ENCODE data around the gene GOLGA2.

Gene GOLGA2

GRCh38 chr9:128275198-128276007 lies at the start of gene GOLGA2:
GOLGA2 (minus strand) TSS chr9:128276007; CDS start chr9:128275976, 31 bp downstream.
- no peak for DNase-seq

DNA sequence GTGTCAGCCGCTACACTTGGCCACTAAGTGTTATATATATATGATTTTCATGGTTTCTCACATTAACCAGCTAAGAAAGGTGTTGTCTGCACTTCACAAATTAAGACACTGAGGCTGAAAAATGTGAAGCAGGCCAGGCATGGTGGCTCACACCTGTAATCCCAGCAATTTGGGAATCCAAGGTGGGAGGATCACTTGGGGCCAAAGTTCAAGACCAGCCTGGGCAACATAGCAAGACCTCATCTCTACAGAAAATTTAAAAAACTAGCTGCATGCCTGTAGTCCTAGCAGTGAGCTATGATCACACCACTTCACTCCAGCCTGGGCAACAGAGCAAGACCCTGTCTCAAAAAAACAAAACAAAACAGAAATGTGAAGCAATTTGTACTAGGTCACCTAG lies 48.6 kb upstream of the GOLGA2 start:
- DNase-seq: no peak

GRCh38 chr9:128323791-128324190 lies 48.0 kb upstream of the GOLGA2 start:
- no peak for DNase-seq

DNA sequence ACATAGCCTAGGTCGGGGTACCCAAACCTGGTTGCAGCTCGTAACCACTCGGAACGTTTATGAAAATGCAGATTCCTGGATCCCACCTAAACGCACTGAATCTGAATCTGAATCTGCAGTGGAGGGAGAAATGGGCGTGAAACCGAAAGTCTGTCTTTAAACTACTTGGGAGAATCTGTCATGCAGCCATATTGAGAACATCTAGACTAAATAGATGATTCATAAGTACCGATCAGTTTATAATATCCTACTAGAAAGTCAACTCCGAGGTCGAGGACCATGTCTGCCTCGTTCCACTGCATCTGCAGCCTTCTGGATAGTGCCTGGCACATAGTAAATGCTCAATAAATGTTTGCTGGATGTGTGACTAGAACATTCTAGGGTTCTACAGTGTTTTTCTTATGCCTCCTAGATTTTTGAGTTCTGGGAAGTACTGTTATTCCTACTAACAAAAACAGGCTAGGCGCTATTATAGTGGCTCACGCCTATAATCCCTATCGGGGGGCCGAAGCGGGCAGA lies 47.5 kb upstream of the GOLGA2 start:
- DNase-seq: no peak

GRCh38 chr9:128322404-128323211 lies 46.8 kb upstream of the GOLGA2 start, which contains the start of the genes COQ4 and TRUB2:
COQ4 (plus strand) TSS chr9:128322839; CDS start chr9:128322859, 20 bp downstream.
TRUB2 (minus strand) TSS chr9:128322447; CDS start chr9:128322408, 39 bp downstream.
- DNase-seq: peak; percentile 95

- DNase-seq: no peak
Measured at GRCh38 chr9:128321879-128322403, 46.1 kb upstream of the GOLGA2 start.

DNA sequence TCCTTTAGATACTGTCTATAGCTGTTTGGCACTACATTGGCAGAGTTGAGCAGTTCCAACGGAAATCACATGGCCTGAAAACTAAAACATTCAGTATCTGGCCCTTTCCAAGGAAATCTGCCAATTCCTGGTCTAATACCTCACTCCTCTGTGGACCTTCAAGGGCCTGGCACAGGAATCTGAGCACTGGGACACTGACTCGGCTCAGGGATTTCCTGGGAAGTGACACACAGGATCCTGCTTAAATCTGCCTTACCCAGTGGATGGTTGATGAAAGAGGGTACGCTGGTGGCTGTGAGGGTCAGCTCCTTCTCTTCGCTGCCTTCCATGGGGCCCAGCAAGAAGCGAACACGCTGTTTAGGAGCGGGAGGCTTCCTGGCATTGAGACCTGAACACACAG lies 45.5 kb upstream of the GOLGA2 start:
- DNase-seq: no peak

DNA sequence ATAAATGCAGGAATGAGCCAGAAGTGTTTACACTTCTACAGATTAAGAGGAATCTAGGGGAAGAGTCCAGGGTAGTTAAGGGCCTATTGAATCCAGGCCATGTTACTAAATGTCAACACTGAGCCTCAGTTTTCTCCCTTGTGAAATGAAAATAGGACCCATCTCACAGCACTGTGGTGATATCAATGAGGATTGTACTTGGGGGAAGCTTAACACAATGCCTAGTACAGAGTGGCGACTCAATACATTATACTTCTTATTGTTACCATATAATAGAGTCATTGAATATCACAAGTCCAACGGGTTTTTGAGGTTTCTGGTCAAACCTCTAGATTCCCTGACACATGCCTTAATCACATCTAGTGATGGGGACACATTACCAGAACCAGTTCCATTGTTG lies 41.8 kb upstream of the GOLGA2 start:
- no peak for DNase-seq

DNA sequence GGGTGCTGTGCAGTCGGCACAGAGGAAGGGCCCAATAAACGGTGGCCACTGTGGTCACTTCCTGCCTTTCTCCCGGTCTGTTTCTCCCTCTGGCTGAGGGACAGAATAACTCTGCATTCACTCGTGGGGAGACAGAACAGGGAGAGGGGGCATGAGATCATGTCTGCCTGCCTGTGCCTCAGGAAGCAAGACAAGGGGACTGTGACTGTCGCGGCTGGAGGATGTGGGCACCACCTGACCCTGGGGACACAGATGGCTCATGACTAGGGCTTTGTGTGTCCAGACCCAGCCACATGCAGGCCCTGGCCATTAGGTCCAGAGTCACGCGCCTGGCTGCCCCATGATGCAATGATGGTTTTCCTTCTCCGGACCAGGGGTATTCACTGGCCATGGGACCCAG lies 40.6 kb upstream of the GOLGA2 start:
- no peak for DNase-seq

DNA sequence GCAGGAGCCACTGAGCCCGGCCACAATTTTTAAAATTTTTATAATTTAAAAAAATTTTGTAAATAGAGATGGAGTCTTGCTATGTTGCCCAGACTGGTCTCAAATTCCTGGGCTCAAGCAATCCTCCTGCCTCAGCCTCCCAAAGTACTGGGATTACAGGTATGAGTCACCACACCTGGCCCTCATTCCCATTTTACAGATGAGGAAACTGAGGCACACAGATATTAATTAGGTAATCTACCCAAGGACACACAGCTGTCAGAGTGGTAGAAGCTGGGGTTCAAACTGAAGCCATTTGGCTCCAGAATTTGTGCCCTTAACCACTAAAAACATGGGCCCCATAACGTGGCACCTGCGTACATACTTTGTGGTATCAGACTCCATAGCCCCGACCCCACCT lies 38.9 kb upstream of the GOLGA2 start:
- DNase-seq: no peak

GRCh38 chr9:128310461-128310860 lies 34.7 kb upstream of the GOLGA2 start:
- DNase-seq: no peak

DNA sequence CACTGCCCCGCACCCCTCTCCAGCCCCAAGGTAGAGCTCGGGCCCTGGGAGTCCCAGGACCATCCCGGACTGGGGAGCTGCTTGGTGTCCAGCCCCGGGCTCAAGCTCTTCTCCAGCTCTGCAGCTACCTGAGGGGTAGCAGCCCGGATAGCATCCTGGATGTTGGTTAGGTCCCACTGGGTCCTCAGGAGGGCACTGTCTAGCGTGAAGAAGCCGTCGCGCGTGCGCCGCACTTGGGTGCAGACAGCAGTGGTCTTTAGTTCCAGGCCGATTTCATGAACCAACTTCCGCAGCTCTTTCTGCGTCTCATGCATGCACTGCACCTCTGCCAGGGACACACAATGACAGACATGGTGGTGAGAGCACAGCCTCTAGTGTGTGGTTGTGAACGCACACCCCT lies 33.7 kb upstream of the GOLGA2 start:
- DNase-seq: no peak

DNA sequence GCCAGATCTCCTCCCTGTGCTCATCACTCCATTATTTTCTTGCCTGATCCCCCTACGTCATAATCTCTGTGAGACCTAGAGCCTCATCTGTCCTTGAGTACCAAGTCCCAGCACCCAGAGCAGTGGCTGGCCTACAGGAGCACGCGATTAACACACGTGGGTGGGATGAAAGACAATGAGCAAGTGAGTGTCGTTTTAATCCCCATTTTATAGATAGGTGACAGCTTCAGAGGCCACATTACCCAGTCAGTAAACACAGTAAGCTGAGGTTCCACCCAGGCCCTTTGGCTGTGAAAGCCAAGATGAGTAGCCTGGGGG lies 29.1 kb upstream of the GOLGA2 start:
- no peak for DNase-seq

DNA sequence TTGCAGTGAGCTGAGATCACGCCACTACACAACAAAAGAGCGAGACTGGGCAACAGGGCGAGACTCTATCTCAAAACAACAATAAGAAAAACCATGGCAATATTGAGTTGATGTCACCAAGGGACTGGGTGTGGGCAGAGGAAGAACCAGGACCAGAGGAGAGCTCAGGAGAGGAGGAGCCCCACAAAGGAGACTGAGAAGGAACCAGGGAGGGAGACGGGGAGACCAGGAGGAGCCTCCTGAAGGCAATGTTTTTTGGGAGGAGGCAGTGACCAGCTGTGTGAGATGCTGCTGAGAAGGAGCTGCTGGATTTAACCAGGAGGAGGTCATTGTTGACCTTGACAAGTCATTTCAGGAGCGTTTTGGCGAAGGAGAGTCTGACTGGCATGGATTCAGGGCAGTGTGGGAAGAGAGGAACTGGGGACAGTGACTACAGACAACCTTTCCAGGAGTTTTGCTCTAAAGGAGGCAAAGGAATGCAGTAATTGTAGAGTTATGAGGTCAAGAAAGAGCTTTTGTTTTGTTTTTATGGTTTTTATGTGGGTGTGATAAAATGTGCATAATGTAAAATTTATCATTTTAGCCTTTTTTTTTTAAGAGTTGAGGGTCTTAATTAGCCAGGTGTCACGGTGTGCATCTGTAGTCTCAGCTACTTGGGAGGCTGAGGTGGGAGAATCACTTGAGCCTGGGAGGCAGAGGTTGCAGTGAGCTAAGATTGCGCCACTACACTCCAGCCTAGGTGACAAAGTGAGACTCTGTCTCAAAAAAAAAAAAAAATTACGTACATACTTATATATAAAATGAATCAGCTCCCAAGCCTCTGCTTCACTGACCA lies 28.5 kb upstream of the GOLGA2 start:
- DNase-seq: no peak

DNA sequence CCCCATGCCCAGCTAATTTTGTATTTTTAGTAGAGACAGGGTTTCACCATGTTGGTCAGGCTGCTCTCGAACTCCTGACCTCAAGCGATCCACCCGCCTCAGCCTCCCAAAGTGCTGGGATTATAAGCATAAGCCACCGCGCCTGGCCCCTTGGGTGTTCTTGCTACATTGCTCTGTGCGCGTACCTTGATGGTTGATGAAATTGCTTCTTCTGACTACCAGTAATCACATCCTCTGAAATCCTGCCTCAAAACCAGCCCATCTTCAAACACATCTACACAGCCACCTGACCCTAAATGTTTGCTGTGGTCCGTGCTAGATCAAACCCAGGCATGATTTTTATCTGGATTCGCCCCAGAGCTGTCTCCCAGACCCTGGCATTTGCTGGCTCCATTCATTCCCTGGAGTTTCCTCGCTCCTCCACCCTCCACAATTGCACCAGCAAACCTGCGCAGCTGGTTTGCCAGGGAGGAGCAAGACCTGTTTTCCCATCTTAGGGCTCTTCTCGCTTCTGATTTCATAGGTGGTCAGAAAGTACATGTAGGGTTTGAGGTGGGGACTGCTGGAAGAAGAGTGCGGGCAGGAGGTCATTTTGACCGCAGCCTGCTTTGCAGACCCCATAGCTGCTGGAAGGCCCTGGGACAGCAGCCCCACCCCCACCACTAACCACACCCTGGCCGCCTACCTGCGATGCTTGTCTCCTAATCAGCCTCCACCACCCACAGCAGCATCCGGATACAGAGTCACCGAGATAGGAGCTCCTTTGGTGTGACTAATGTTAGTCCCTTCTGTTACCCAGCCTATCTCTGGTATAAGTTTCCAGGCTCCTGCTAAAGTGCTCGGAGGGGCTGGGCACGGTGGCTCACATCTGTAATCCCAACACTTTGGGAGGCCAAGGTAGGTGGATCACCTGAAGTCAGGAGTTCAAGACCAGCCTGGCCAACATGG lies 23.0 kb upstream of the GOLGA2 start:
- DNase-seq: no peak

GRCh38 chr9:128297221-128297773 lies 21.5 kb upstream of the GOLGA2 start:
- DNase-seq: no peak

DNA sequence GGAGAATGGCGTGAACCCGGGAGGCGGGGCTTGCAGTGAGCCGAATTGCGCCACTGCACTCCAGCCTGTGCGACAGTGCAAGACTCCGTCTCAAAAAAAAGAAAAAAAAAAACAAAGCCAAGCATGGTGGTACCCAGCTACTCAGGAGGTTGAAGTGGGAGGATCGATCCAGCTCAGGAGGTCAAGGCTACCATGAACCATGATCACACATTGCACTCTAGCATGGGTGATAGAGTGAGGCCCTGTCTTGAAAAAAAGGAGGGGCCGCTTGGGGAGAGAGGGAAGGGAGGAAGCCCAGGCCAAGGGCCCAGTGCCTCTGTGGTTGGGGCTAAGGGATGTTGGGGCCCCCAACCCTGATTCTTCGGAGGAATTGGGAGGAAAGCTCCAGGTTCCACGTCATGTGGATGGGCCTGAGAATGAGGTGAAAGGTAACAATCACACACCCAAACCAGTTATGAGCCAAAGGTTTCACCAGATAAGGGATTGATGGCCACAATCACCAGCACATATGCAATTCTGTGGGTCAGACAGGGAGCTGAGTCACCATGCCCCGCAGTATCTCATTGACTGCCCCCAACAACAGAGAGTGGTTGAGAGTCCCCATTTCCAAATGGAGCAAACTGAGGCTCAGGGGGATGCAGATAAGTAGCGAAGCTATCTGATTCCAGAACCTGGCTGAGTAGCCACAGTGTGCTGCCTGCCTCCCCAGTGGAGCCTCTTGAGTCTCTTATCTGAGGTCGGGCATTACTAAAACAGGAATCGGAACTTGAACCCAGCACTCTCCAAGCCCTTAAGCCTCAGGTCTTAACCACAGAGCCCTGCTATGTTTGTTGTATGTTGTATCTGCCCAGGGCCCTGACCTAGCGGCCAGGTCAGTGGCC lies 20.8 kb upstream of the GOLGA2 start:
- no peak for DNase-seq

DNA sequence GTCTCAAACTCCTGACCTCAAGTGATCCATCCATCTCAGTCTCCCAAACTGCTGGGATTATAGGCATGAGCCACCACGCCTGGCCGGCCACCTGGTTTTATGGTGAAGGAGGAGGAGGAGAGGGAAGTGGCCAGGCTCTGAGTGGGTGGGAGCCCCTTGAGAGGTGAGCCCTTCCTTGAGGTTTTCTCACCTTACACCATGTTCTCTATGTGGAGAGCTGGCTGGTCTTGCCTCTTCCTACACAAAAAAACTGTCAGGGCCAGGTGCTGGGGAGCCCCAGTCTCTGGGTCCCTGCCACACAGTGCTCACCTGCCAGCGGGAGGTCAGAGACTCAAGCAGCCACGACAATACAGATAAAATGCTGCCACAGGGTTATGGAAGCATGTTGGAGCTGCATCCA lies 18.3 kb upstream of the GOLGA2 start:
- DNase-seq: no peak

GRCh38 chr9:128293091-128293490 lies 17.3 kb upstream of the GOLGA2 start:
- DNase-seq: no peak

DNA sequence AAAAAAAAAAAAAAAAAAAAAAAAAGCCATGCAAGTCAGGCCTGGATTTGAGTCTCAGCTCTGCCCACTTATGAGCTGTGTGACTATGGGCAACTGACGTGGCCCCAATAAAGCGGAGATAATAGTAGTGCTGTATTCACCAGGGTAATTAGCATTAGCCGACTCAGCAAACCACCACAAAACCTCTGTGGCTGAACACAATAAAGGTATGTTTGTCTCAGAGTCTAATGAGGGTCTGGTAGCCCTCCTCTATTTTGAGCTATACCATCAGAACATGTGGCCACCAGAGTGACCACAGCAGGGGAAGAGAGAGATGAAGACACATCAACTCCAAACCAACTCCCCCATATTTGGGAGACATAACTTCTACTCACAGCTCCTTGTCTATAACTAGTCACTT lies 16.2 kb upstream of the GOLGA2 start:
- no peak for DNase-seq

All from NCI-H2227 treated with DMSO at 0.1 percent for 48 hours (cell line).